Measurements from ENCODE around the gene NEK8.

Gene NEK8

GRCh38 chr17:28751600-28752366, 23.2 kb downstream of the NEK8 start:
- H3K36me3 ChIP-seq (ENCODE audit: insufficient read depth, low read length), result peaks cover 67% of the 10 kb centered on the region
- H3K4me1 ChIP-seq (ENCODE audit: control insufficient read depth, insufficient read depth, low read length), result peaks cover 13% of the 10 kb centered on the region
- no peak overlapping the region for H3K4me2 ChIP-seq (ENCODE audit: low read length)
- H3K27me3 ChIP-seq (ENCODE audit: control insufficient read depth, insufficient read depth, low read length), result no peaks in the 10 kb centered on the region
- H3K9ac ChIP-seq (ENCODE audit: low read depth, low read length), result no peak overlapping the region
- H3K4me3 ChIP-seq (ENCODE audit: low read length), result no peak overlapping the region
- no peaks in the 10 kb centered on the region for H3K9me3 ChIP-seq (replicated peaks; ENCODE audit: low read length)

GRCh38 chr17:28755486-28755885, 26.9 kb downstream of the NEK8 start:
- Histone ChIP-seq H3K4me2 (ENCODE audit: low read length) (no peak overlapping the region), H3K4me3 (ENCODE audit: low read length) (no peak overlapping the region), H3K36me3 (ENCODE audit: insufficient read depth, low read length) (peaks cover 65% of the 10 kb centered on the region), H3K9ac (ENCODE audit: low read depth, low read length) (no peak overlapping the region), H3K4me1 (ENCODE audit: control insufficient read depth, insufficient read depth, low read length) (peaks cover 10% of the 10 kb centered on the region), H3K27me3 (ENCODE audit: control insufficient read depth, insufficient read depth, low read length) (no peaks in the 10 kb centered on the region), H3K9me3 (replicated peaks; ENCODE audit: low read length) (no peaks in the 10 kb centered on the region)

- Histone ChIP-seq H3K9me3 (replicated peaks; ENCODE audit: low read length) (no peaks in the 10 kb centered on the region), H3K4me2 (ENCODE audit: low read length) (no peak overlapping the region), H3K36me3 (ENCODE audit: insufficient read depth, low read length) (peaks cover 63% of the 10 kb centered on the region), H3K27me3 (ENCODE audit: control insufficient read depth, insufficient read depth, low read length) (no peaks in the 10 kb centered on the region), H3K4me1 (ENCODE audit: control insufficient read depth, insufficient read depth, low read length) (peaks cover 14% of the 10 kb centered on the region), H3K4me3 (ENCODE audit: low read length) (no peak overlapping the region), H3K9ac (ENCODE audit: low read depth, low read length) (no peak overlapping the region)
Measured at GRCh38 chr17:28756049-28756804, 27.6 kb downstream of the NEK8 start.

GRCh38 chr17:28758411-28759121, 30.0 kb downstream of the NEK8 start:
- H3K4me2 ChIP-seq (ENCODE audit: low read length), result no peak overlapping the region
- H3K4me3 ChIP-seq (ENCODE audit: low read length), result no peak overlapping the region
- H3K9me3 ChIP-seq (replicated peaks; ENCODE audit: low read length), result no peaks in the 10 kb centered on the region
- H3K36me3 ChIP-seq (ENCODE audit: insufficient read depth, low read length), result peaks cover 57% of the 10 kb centered on the region
- H3K9ac ChIP-seq (ENCODE audit: low read depth, low read length), result no peak overlapping the region
- H3K27me3 ChIP-seq (ENCODE audit: control insufficient read depth, insufficient read depth, low read length), result no peaks in the 10 kb centered on the region
- H3K4me1 ChIP-seq (ENCODE audit: control insufficient read depth, insufficient read depth, low read length), result peaks cover 20% of the 10 kb centered on the region

GRCh38 chr17:28759256-28759865, 30.8 kb downstream of the NEK8 start:
- no peaks in the 10 kb centered on the region for H3K9me3 ChIP-seq (replicated peaks; ENCODE audit: low read length)
- H3K4me2 ChIP-seq (ENCODE audit: low read length), result no peak overlapping the region
- no peak overlapping the region for H3K4me3 ChIP-seq (ENCODE audit: low read length)
- peaks cover 20% of the 10 kb centered on the region for H3K4me1 ChIP-seq (ENCODE audit: control insufficient read depth, insufficient read depth, low read length)
- peaks cover 57% of the 10 kb centered on the region for H3K36me3 ChIP-seq (ENCODE audit: insufficient read depth, low read length)
- H3K9ac ChIP-seq (ENCODE audit: low read depth, low read length), result no peak overlapping the region
- H3K27me3 ChIP-seq (ENCODE audit: control insufficient read depth, insufficient read depth, low read length), result no peaks in the 10 kb centered on the region

GRCh38 chr17:28760601-28761562, 32.3 kb downstream of the NEK8 start:
- H3K9me3 ChIP-seq (replicated peaks; ENCODE audit: low read length), result no peaks in the 10 kb centered on the region
- peaks cover 14% of the 10 kb centered on the region for H3K4me1 ChIP-seq (ENCODE audit: control insufficient read depth, insufficient read depth, low read length)
- H3K4me2 ChIP-seq (ENCODE audit: low read length), result no peak overlapping the region
- H3K9ac ChIP-seq (ENCODE audit: low read depth, low read length), result no peak overlapping the region
- H3K4me3 ChIP-seq (ENCODE audit: low read length), result no peak overlapping the region
- H3K27me3 ChIP-seq (ENCODE audit: control insufficient read depth, insufficient read depth, low read length), result no peaks in the 10 kb centered on the region
- H3K36me3 ChIP-seq (ENCODE audit: insufficient read depth, low read length), result peaks cover 60% of the 10 kb centered on the region

GRCh38 chr17:28763137-28763799, 34.7 kb downstream of the NEK8 start:
- Histone ChIP-seq H3K9me3 (replicated peaks; ENCODE audit: low read length) (no peaks in the 10 kb centered on the region), H3K4me1 (ENCODE audit: control insufficient read depth, insufficient read depth, low read length) (peaks cover 10% of the 10 kb centered on the region), H3K9ac (ENCODE audit: low read depth, low read length) (no peak overlapping the region), H3K4me3 (ENCODE audit: low read length) (no peak overlapping the region), H3K27me3 (ENCODE audit: control insufficient read depth, insufficient read depth, low read length) (no peaks in the 10 kb centered on the region), H3K4me2 (ENCODE audit: low read length) (no peak overlapping the region), H3K36me3 (ENCODE audit: insufficient read depth, low read length) (peaks cover 49% of the 10 kb centered on the region)

GRCh38 chr17:28763804-28764266, 35.2 kb downstream of the NEK8 start:
- Histone ChIP-seq H3K9me3 (replicated peaks; ENCODE audit: low read length) (no peaks in the 10 kb centered on the region), H3K9ac (ENCODE audit: low read depth, low read length) (no peak overlapping the region), H3K4me2 (ENCODE audit: low read length) (no peak overlapping the region), H3K36me3 (ENCODE audit: insufficient read depth, low read length) (peaks cover 43% of the 10 kb centered on the region), H3K4me1 (ENCODE audit: control insufficient read depth, insufficient read depth, low read length) (peaks cover 10% of the 10 kb centered on the region), H3K4me3 (ENCODE audit: low read length) (no peak overlapping the region), H3K27me3 (ENCODE audit: control insufficient read depth, insufficient read depth, low read length) (no peaks in the 10 kb centered on the region)

GRCh38 chr17:28765038-28765437, 36.5 kb downstream of the NEK8 start:
- Histone ChIP-seq H3K4me2 (ENCODE audit: low read length) (no peak overlapping the region), H3K9ac (ENCODE audit: low read depth, low read length) (no peak overlapping the region), H3K27me3 (ENCODE audit: control insufficient read depth, insufficient read depth, low read length) (no peaks in the 10 kb centered on the region), H3K9me3 (replicated peaks; ENCODE audit: low read length) (no peaks in the 10 kb centered on the region), H3K4me1 (ENCODE audit: control insufficient read depth, insufficient read depth, low read length) (peaks cover 10% of the 10 kb centered on the region), H3K4me3 (ENCODE audit: low read length) (no peak overlapping the region), H3K36me3 (ENCODE audit: insufficient read depth, low read length) (peaks cover 34% of the 10 kb centered on the region)

- H3K9ac ChIP-seq (ENCODE audit: low read depth, low read length), result no peak overlapping the region
Measured at GRCh38 chr17:28773736-28774135, 45.1 kb downstream of the NEK8 start.

More at GRCh38 chr17:28773736-28774135, 45.1 kb downstream of the NEK8 start:
- Histone ChIP-seq H3K4me3 (ENCODE audit: low read length) (no peak overlapping the region), H3K4me1 (ENCODE audit: control insufficient read depth, insufficient read depth, low read length) (no peaks in the 10 kb centered on the region), H3K36me3 (ENCODE audit: insufficient read depth, low read length) (peaks cover 7% of the 10 kb centered on the region), H3K27me3 (ENCODE audit: control insufficient read depth, insufficient read depth, low read length) (no peaks in the 10 kb centered on the region), H3K4me2 (ENCODE audit: low read length) (no peak overlapping the region), H3K9me3 (replicated peaks; ENCODE audit: low read length) (no peaks in the 10 kb centered on the region)

Measured in skeletal muscle satellite cell (primary cell).